ENCODE data around the gene CYP4F2.
"Not testable (repeated sequence)": the region's sequence is repeated elsewhere in the genome, so short reads cannot be mapped to it uniquely, and the experiment has no call there.

Gene CYP4F2, protein sequence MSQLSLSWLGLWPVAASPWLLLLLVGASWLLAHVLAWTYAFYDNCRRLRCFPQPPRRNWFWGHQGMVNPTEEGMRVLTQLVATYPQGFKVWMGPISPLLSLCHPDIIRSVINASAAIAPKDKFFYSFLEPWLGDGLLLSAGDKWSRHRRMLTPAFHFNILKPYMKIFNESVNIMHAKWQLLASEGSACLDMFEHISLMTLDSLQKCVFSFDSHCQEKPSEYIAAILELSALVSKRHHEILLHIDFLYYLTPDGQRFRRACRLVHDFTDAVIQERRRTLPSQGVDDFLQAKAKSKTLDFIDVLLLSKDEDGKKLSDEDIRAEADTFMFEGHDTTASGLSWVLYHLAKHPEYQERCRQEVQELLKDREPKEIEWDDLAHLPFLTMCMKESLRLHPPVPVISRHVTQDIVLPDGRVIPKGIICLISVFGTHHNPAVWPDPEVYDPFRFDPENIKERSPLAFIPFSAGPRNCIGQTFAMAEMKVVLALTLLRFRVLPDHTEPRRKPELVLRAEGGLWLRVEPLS

GRCh38 chr19:15897738-15898276 lies at the start of gene CYP4F2:
TSS of gene CYP4F2 (minus strand) at chr19:15898074. CDS start at chr19:15897611, 463 bp downstream.
- no peak for DNase-seq

- no peak for DNase-seq
These were observed 47.4 kb upstream of the CYP4F2 start for GRCh38 chr19:15945301-15945700.

GRCh38 chr19:15944401-15944800 lies 46.5 kb upstream of the CYP4F2 start:
- no peak for DNase-seq

- no peak for DNase-seq
These were observed 39.9 kb upstream of the CYP4F2 start for GRCh38 chr19:15937771-15938170.

- DNase-seq: no peak
These were observed 39.1 kb upstream of the CYP4F2 start for GRCh38 chr19:15936950-15937349.

DNA sequence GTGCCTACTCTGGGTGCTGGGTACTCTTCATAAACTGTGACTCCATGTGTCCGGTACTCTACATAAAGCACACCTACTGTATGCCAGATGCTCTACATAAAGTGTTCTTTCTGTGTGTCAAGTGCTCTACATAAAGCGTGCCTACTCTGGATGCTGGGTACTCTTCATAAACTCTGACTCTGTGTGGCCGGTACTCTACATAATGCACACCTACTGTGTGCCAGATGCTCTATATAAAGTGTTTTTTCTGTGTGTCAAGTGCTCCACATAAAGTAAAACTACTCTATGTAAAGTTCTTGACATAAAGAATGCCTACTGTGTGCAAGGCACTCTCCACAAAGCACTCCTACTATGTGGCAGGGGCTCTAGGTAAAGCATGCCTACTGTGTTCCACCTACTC lies 38.3 kb upstream of the CYP4F2 start:
- DNase-seq: no peak

DNA sequence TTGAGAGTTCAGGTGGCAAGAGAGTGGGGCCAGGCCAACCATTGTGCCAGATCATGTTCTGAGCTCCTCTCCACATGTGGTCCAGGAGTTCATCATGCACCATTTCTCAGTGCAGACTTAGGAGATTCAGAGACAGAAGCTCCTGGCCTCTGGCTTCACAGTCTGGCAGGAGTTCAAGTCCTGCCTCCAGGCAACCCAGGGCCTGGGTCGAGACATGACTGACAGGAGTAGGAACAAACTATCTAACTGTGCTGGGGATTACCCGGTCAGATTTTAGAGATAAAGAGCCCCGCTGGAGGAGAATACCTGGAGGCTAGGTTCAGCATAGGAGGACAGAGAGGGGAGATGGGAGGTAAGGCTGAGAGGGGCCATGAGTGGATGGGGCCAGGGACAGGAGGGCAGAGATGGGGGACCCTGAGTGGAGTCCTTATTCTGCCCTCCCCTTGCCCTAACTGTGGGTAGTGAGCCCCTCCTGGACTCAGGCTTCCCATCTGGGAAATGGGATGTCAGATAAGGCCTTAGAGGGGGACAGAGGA lies 37.4 kb upstream of the CYP4F2 start:
- DNase-seq: no peak

DNA sequence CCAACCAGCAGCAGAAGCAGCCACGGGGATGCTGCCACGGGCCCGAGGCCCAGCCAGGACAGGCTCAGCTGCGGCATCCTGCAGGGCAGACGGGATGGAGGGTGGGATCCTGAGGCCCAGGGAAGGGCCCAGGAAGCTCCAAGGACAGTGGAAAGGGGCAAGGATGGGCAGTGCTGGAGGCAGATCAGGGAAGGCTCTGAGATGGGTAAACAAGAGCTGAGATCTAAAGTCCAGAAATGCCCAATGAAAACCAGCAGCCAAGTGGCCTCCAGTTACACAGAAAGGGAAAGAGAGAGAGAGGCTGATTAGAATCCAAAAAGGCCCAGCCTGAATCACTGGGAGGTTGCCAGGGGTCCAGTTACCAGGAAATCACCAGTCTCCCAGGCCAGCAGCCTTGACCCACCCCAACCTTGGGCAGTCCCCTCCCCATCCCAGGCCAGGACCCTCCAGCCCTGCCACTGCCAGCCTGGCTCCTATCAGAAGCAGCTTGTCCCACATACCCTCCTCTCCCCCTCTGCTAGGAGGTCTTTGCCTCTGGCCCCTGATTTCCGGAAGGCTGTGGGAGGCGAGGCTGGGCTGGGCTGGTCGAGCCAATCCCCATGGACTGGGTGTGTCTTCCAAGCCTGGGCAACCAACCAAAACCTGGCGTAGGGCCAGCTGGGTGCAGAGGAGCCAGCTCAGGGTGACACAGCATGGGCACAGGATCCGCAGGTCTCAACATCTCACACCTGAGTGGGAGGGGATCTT lies 36.6 kb upstream of the CYP4F2 start, which contains the start of gene CYP4F11:
Gene CYP4F11 (minus strand): TSS at position 198 of the 747 bp plus-strand sequence. CDS start 121 bp downstream, at position 77.
- DNase-seq: no peak

- DNase-seq: peak; percentile 63
These were observed 36.0 kb upstream of the CYP4F2 start for GRCh38 chr19:15933761-15934331.

DNA sequence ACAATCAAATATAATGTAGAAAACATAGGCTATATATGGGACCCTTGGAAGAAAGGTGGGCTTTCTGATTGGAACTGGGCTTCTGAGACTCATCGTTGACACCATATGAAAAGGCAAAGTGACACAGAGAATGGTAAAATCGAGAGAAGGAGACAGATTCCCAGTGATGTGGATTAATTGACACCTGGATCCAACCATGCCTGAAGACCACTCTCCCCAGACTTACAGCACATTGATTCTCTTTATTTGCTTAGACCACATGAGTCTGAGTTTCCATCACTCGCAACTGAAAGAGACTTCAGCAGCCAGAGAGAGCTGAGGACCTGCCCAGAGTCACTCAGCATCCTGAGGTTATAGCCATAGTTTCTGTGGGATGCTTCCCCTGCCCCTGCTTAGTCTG lies 30.4 kb upstream of the CYP4F2 start:
- DNase-seq: no peak

GRCh38 chr19:15926484-15926883 lies 28.6 kb upstream of the CYP4F2 start:
- DNase-seq: no peak

GRCh38 chr19:15923702-15924101 lies 25.8 kb upstream of the CYP4F2 start:
- no peak for DNase-seq

- no peak for DNase-seq
These were observed 24.1 kb upstream of the CYP4F2 start for GRCh38 chr19:15922021-15922420.

- DNase-seq: no peak
These were observed 21.4 kb upstream of the CYP4F2 start for GRCh38 chr19:15919243-15919642.

DNA sequence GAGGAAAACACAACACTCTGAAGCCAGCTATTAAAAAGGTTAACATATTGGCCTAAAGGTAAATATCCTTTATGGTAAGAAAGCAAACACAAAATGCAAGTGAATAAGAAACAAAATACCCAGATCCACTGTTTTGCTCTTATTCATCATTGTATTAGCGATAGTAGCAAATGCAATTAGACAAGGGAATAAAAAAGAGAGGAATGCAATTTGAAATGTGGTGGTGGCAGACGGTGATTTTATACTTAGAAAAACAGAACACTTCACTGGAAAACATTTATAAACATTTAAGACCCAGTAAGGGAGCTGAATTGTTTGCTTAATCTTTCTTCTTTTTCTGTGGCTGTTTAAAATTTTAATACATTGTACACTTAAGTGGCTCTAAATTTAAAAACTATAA lies 17.2 kb upstream of the CYP4F2 start:
- no peak for DNase-seq

GRCh38 chr19:15913830-15914229 lies 16.0 kb upstream of the CYP4F2 start:
- no peak for DNase-seq

GRCh38 chr19:15913384-15913783 lies 15.5 kb upstream of the CYP4F2 start:
- no peak for DNase-seq

DNA sequence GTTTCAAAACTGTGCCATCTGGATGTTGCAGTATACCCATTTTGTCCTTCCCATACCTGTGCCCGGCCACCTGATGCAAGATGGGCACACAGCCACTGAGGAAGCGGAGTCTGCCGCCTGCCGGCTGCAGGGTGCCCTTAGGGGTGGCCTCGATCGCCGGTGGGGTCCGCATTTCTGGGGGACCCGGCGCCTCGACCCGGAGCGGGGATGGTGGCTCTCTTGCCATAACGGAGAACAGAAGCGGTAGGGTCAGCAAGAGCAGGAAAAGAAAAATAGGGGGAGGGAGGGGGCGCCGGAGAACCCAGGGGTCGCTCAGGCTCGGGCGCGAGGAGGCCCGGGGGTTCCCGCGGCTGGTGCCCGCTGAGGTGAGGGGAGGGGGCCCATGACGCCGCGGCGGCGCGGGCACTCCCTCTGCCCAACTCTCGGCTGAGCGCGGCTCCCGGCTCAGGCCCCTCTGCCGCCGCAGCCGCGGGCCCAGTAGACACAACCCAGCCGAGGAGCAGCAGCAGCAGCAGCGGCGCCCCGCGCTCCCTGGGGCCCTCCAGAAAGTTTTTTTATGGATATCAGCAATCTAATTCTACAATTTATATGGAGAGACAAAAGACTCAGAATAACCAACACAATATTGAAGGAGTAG lies 13.8 kb upstream of the CYP4F2 start:
- DNase-seq: no peak

DNA sequence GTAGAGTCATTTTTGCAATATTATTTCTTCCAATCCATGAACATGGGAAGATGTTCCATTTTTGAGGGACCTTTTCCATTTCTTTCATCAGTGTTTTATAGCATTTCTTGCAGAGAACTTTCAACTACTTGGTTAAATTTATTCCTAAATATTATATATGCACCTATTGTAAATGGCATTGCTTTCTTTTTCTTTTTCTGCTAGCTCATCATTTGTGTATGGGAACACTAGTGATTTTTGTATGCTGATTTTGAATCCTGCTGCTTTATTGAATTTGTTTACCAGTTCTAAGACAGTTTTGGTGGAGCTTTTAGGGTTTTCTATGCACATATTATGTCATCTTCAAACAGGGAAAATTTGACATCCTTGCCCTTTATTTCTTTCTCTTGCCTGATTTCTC lies 7.2 kb upstream of the CYP4F2 start:
- no peak for DNase-seq

DNA sequence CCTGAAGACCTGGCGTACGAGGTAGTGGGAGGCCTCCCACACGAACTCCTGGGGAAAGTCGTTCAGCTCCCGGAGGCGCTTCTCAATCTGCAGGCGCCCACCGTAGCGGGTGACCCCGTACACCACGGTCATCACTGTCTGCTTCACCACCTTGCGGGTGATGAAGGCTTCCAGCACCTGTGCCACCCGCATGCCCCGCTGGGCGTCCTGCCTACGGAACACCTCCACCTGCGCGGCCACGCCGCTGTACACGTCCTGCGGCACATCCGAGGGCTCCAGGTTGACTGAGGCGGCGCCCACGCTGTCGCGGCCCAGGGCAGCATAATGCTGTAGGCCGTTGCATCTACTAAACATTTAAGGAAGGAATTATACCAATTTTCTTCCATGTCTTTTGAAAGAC lies 5.0 kb upstream of the CYP4F2 start:
- DNase-seq: not testable (repeated sequence)

GRCh38 chr19:15902254-15902653 lies 4.4 kb upstream of the CYP4F2 start:
- DNase-seq: no peak

GRCh38 chr19:15900504-15900903 lies 2.6 kb upstream of the CYP4F2 start:
- no peak for DNase-seq

Measured in activated CD8-positive, alpha-beta memory T cell treated with anti-CD3 and anti-CD28 coated beads, Interleukin-2, amount 50 U/mL, for 48 hours (primary cell).